ENCODE data around the gene ARMC6. TPM values are rescaled to one million over a fixed set of nuclear protein-coding genes. Genes with fewer than 3 reads are reported as not detected.

Gene ARMC6
- total RNA-seq, 1 experiment from 2014 or later: 102 TPM

DNA sequence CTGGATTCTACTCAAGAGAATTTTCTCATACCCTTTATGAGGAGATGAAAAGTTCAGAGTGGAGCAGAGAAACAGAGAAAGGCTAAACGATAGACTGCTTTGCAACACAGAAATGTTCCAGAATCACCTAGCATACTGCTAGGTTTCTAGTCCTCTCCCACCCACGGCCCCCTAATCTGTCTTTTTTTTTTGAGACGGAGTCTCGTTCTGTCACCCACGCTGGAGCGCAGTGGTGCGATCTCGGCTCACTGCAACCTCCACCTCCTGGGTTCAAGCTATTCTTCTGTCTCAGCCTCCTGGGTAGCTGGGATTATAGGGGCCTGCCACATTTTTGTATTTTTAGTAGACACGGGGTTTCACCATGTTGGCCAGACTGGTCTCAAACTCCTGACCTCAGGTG is 4.9 kb upstream of the ARMC6 start:
- CTCF ChIA-PET: no interaction called here

GRCh38 chr19:19031891-19032290 is 1.5 kb upstream of the ARMC6 start:
- H3K9me2 ChIP-seq (replicated peaks; ENCODE audit: low read length): no peaks in the 10 kb centered on the region
- ATAC-seq (no peak), DNase-seq (no peak)
- peak overlapping the region; percentile 100 for H3K4me2 ChIP-seq (ENCODE audit: low read length)
- no TSS peak for BruUV-seq (replicated peaks)
- H3K4me1 ChIP-seq (ENCODE audit: insufficient read depth, low read length): peaks cover 25% of the 10 kb centered on the region
- peaks cover 34% of the 10 kb centered on the region for H3K36me3 ChIP-seq (ENCODE audit: low read depth, low read length)
- POLR2A ChIA-PET (ENCODE audit: unreplicated experiment): no interaction called here
- no peaks in the 10 kb centered on the region for H3F3A ChIP-seq (ENCODE audit: low read length, unreplicated experiment)
- no peak for TF ChIP-seq EZH2phosphoT487 (IDR thresholded peaks at IDR 0.05; ENCODE audit: borderline replicate concordance, low read length)
- no peak for TF ChIP-seq CTCF (conservative IDR thresholded peaks at IDR 0.05; ENCODE audit: low read depth, low read length)
- TF ChIP-seq EZH2 (IDR thresholded peaks at IDR 0.05; ENCODE audit: low read length, unreplicated experiment): no peak
- H3K9me3 ChIP-seq (ENCODE audit: low read length): no peaks in the 10 kb centered on the region
- peak overlapping the region; percentile 91; the same call in 1 of the 2 replicates for H3K9ac ChIP-seq (ENCODE audit: low read length)
- no peak overlapping the region for H2AFZ ChIP-seq (ENCODE audit: low read length)
- intact Hi-C loops (cut with micrococcal nuclease): no loop called here
- no peaks in the 10 kb centered on the region for H4K20me1 ChIP-seq (ENCODE audit: low read length)
- no peaks in the 10 kb centered on the region for H3K27me3 ChIP-seq (ENCODE audit: low read length)
- CTCF ChIA-PET: no interaction called here
- peaks cover 81% of the 10 kb centered on the region for H3K79me2 ChIP-seq (ENCODE audit: low read length)
- H3K4me3 ChIP-seq (ENCODE audit: low read length): peak overlapping the region; percentile 96
- no peak overlapping the region for H3K27ac ChIP-seq (ENCODE audit: low read length)

More for the DNA sequence above, 4.9 kb upstream of the ARMC6 start:
- Histone ChIP-seq H3K9ac (ENCODE audit: low read length) (no peak overlapping the region), H3K27ac (ENCODE audit: low read length) (no peak overlapping the region), H3K79me2 (ENCODE audit: low read length) (peaks cover 78% of the 10 kb centered on the region), H2AFZ (ENCODE audit: low read length) (no peak overlapping the region), H3K27me3 (ENCODE audit: low read length) (no peaks in the 10 kb centered on the region), H3K4me3 (ENCODE audit: low read length) (no peak overlapping the region), H4K20me1 (ENCODE audit: low read length) (no peaks in the 10 kb centered on the region), H3K4me1 (ENCODE audit: insufficient read depth, low read length) (peaks cover 6% of the 10 kb centered on the region; the same call in 1 of the 2 replicates), H3K4me2 (ENCODE audit: low read length) (no peak overlapping the region), H3K9me3 (ENCODE audit: low read length) (no peaks in the 10 kb centered on the region), H3F3A (ENCODE audit: low read length, unreplicated experiment) (no peaks in the 10 kb centered on the region), H3K36me3 (ENCODE audit: low read depth, low read length) (peaks cover 56% of the 10 kb centered on the region), H3K9me2 (replicated peaks; ENCODE audit: low read length) (no peaks in the 10 kb centered on the region)
- no peak for TF ChIP-seq EZH2 (IDR thresholded peaks at IDR 0.05; ENCODE audit: low read length, unreplicated experiment)
- TF ChIP-seq CTCF (conservative IDR thresholded peaks at IDR 0.05; ENCODE audit: low read depth, low read length): no peak
- no peak for TF ChIP-seq EZH2phosphoT487 (IDR thresholded peaks at IDR 0.05; ENCODE audit: borderline replicate concordance, low read length)
- no TSS peak for BruUV-seq (replicated peaks)
- intact Hi-C loops (cut with micrococcal nuclease): no loop called here
- POLR2A ChIA-PET (ENCODE audit: unreplicated experiment): no interaction called here
- DNase-seq (no peak), ATAC-seq (no peak)

GRCh38 chr19:19032420-19033175 is 805 bp upstream of the ARMC6 start:
- Histone ChIP-seq H3K27ac (ENCODE audit: low read length) (peak overlapping the region; percentile 25; the same call in 1 of the 2 replicates), H3K4me1 (ENCODE audit: insufficient read depth, low read length) (peaks cover 25% of the 10 kb centered on the region), H3K4me2 (ENCODE audit: low read length) (peak overlapping the region; percentile 100), H2AFZ (ENCODE audit: low read length) (peak overlapping the region; percentile 91), H3K9me3 (ENCODE audit: low read length) (no peaks in the 10 kb centered on the region), H3K79me2 (ENCODE audit: low read length) (peaks cover 82% of the 10 kb centered on the region), H3K4me3 (ENCODE audit: low read length) (peak overlapping the region; percentile 96), H3F3A (ENCODE audit: low read length, unreplicated experiment) (no peaks in the 10 kb centered on the region), H3K36me3 (ENCODE audit: low read depth, low read length) (peaks cover 31% of the 10 kb centered on the region), H3K9me2 (replicated peaks; ENCODE audit: low read length) (no peaks in the 10 kb centered on the region), H3K27me3 (ENCODE audit: low read length) (no peaks in the 10 kb centered on the region), H3K9ac (ENCODE audit: low read length) (peak overlapping the region; percentile 91), H4K20me1 (ENCODE audit: low read length) (no peaks in the 10 kb centered on the region)
- no peak for TF ChIP-seq EZH2phosphoT487 (IDR thresholded peaks at IDR 0.05; ENCODE audit: borderline replicate concordance, low read length)
- TF ChIP-seq EZH2 (IDR thresholded peaks at IDR 0.05; ENCODE audit: low read length, unreplicated experiment): no peak
- no peak for TF ChIP-seq CTCF (conservative IDR thresholded peaks at IDR 0.05; ENCODE audit: low read depth, low read length)
- peak; percentile 85 for DNase-seq
- intact Hi-C loops (cut with micrococcal nuclease): no loop called here
- ChIA-PET CTCF (no interaction called here), POLR2A (ENCODE audit: unreplicated experiment) (no interaction called here)
- TSS peak; percentile 74 for BruUV-seq (replicated peaks)
- peak; percentile 71 for ATAC-seq

All from PC-3 (cell line).